ENCODE measurements around the gene PKMYT1. TPM values are rescaled to one million over a fixed set of nuclear protein-coding genes. Genes with fewer than 3 reads are reported as not detected.

PKMYT1 gene
- total and polyA plus RNA-seq, 9 of the 15 experiments (the other 6 are each of a cell fraction or from before 2014, with no cell fraction given) = 8.7 to 201 (median 37.8) TPM

- 89% methylated on average over 13 of the region's 15 CpGs for WGBS (ENCODE audit: insufficient coverage, low coverage, missing lambda C conversion rate)
- Histone ChIP-seq H3K27ac (ENCODE audit: extremely low read depth, low read depth, low read length) (no peak overlapping the region), H3K9ac (ENCODE audit: insufficient read depth in 1 of 2, low read depth in 2 of 2, low read length in 2 of 2) (no peak overlapping the region; a peak in 1 of 4 replicates), H3K9me3 (replicated peaks; ENCODE audit: control insufficient read depth, insufficient read depth, low read depth, low read length) (no peaks in the 10 kb centered on the region), H3K79me2 (ENCODE audit: control insufficient read depth, insufficient read depth, low read length) (no peaks in the 10 kb centered on the region), H3K36me3 (ENCODE audit: control insufficient read depth, insufficient read depth, low read length) (peaks cover 32% of the 10 kb centered on the region; the same call in 1 of the 3 replicates), H3K4me3 (no peak overlapping the region), H3K4me1 (replicated peaks in 1 of 2; ENCODE audit: control insufficient read depth in 2 of 2, insufficient read depth in 2 of 2, low read length in 2 of 2) (peaks cover 3 to 13% of the 10 kb centered on the region in 2 experiments; a peak in 3 of 5 replicates), H3K9me1 (ENCODE audit: control insufficient read depth, insufficient read depth, low read length) (no peaks in the 10 kb centered on the region), H3K4me2 (ENCODE audit: insufficient read depth, low read length) (no peak overlapping the region), H4K20me1 (replicated peaks; ENCODE audit: control insufficient read depth, insufficient read depth, low read length) (no peaks in the 10 kb centered on the region), H3K27me3 (ENCODE audit: control insufficient read depth in 2 of 2, insufficient read depth in 2 of 2, low read length in 2 of 2) (no peaks in the 10 kb centered on the region), H2AFZ (ENCODE audit: low read depth, low read length) (no peak overlapping the region)
- intact Hi-C loops (cut with micrococcal nuclease) (no loop called here), in situ Hi-C loops (cut with MboI) (no loop called here)
- FAIRE-seq (no peak), DNase-seq (ENCODE audit: extremely low read depth in 1 of 4, low spot score in 3 of 4) (no peak), ATAC-seq (no peak)
- no peak for TF ChIP-seq ZBTB9 (CRISPR knock-in tag; IDR thresholded peaks at IDR 0.05)
- TF ChIP-seq ZNF133 (CRISPR knock-in tag; IDR thresholded peaks at IDR 0.05) = no peak
- no peak for TF ChIP-seq TAF9B (IDR thresholded peaks at IDR 0.05; ENCODE audit: partially characterized antibody)
- no peak for TF ChIP-seq SMC3 (conservative IDR thresholded peaks at IDR 0.05; ENCODE audit: insufficient read depth, low read depth, low read length)
- CTCF ChIA-PET (ENCODE audit: low intra/inter-chr PET ratio) = no interaction called here
- no TSS peak for BruUV-seq (replicated peaks)
- POLR2A ChIA-PET = interaction anchor here (1.4 kb wide), 1 partner anchor 11 kb away, joined by 3 read pairs; no protein-coding TSS in a partner anchor
Measured at GRCh38 chr16:2930236-2930635, 50.0 kb downstream of the PKMYT1 start.
